Eye (tissue), 1 donor: ENCODE data around the gene MFSD6L.

Experiments
- DNase-seq: peaks from one replicate; pipeline ENCODE4 v3.0.0-alpha.2; 2015

MFSD6L gene

GRCh38 chr17:8798846-8799569, at the start of gene MFSD6L:
Gene MFSD6L (minus strand): TSS chr17:8799365. CDS start chr17:8799120, 245 bp downstream.
- DNase-seq: peak; percentile 15

- DNase-seq: no peak
These were observed 48.7 kb upstream of the MFSD6L start for GRCh38 chr17:8847891-8848290.

DNA sequence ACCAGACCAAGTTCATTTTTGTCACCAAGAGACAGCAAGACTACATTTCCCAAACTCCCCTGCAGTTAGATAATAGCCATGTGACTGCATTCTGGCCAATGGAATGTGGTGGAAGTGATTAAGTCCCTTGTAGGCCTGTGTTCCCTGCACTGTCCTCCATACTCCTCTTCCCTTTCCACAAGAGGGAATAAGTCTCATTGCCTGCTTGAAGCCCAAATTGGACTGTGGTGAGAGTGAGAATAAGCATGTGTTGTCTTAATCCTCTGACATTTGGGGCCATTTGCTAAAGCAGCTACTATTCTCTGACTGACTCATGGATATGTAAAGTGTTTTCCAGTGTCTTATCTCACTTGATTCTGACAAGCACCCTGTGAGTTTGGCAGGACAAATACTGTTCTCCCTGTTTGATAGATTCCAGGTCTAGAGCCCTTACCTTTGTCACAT, 47.6 kb upstream of the MFSD6L start:
- peak; percentile 48 for DNase-seq

GRCh38 chr17:8844229-8845218, 45.4 kb upstream of the MFSD6L start:
- no peak for DNase-seq

GRCh38 chr17:8843344-8843743, 44.2 kb upstream of the MFSD6L start:
- DNase-seq: no peak

GRCh38 chr17:8841844-8842243, 42.7 kb upstream of the MFSD6L start:
- DNase-seq: no peak

DNA sequence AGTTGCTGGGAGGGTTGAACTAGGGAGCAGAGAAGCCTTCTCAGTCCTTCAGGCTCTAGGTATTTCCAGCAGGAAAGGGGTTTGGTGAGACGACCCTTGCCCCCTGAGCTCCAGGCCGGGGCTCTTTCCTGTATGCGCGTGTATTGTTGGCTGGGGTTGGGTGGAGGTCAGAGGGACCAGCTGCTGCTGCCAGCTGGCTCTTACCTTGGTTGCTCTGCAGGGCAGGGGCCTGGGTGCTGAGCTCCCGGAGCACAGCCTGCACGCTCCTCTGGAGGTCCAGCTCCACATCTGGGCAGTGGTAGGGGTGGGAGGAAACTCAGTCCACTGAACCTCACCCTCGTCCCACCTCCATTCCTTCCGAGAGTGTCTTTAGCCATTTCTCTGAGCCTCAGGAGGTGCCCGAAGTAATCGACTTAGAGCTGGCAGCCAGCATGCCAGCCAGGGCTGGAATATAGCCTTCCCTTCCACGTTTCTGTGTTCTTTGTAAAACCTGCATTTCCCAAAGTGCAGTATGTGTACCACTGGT, 40.3 kb upstream of the MFSD6L start:
- no peak for DNase-seq

- no peak for DNase-seq
These were observed 39.5 kb upstream of the MFSD6L start for GRCh38 chr17:8838551-8839095.

DNA sequence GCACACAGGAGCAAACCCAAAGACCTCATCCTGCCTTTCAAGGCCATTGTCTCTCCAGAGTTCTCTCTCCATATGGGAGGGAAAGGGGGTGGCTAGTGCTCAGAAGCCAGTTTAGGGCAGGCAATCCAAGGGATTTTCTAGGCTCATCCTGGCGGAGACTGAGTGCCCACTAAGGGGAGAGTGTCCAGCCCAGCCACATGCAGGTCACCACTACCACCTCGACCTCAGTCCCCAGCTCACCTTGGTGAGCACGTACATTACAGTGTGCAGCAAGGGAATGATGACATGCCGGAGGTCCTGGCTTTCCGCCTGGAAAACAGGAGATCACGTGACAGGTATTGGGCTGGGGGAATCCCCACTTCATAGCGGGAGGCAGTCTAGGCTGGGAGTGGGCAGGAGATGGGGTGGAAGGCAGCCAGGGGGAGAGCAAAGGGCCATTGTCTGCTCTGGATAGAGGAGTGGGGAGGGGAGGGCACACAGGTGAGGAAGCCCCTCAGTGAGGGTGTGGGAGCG, 38.5 kb upstream of the MFSD6L start:
- no peak for DNase-seq

- DNase-seq: no peak
These were observed 37.8 kb upstream of the MFSD6L start for GRCh38 chr17:8836821-8837562.

DNA sequence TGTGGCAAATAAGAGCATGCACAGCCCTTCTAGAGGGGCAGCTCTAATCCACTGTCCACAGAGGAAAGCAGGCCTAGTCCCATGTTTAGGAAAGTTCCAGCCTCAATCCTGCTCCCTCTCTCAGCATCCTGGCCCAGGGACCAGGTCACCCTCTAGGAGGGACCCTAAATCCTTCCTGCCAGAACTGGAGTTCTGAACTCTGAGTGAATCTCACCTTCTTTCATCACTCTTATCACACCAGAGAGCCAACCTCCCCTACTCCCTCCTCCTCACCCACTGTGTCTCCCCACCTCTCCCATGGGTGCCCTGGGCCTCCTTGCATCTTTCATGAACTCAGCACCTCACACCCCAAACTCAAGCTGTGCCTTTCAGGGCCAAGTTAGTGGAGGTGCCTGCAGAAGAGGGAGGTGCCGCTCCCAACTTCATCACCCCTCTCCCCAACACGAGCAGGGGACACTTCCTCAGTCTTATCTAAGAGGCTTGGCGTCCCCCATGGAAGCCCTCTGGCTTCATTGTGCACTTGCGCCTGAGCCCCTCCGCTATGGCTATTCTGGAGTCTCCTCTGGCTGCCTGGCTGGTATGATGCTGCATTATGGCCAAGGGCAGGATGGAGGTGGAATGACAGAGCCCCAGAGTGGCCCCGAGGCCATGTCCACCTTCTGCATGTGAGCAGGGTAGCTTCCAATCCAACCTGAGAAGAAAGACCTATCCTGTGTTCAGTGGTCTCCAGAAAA, 36.6 kb upstream of the MFSD6L start:
- no peak for DNase-seq

- DNase-seq: no peak
These were observed 35.9 kb upstream of the MFSD6L start for GRCh38 chr17:8835106-8835505.

DNA sequence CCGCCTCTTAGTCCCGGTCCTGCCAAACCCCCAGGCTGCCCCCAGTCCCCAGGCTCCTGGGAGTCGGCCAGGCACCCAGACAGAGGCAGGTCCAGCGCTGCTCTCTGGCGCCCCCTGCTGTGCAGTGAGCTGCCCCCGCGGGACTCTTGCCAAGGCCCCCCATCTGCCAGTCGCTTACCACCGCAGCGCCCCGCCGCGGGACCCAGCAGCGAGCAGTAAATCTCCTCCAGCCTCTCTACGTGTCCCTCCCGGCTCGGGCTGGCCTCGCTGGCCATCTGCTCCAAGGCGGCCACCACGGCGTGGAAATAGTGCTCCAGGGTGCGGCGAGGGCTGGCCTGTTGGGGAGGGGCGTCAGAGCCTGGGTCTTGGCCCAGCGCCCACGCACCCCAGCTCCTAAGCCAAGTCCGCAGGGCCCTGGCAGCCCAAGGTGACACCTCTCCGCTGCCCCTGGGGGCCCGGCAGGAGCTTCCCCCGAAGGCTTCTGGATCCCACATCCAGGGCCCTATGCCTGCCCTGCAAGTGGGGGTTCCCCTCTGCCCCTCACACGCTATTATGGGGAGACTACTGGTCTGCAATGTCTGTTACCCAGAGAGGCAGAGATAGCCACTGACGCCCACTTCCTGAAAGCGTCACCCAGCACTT, 33.7 kb upstream of the MFSD6L start:
- peak; percentile 33 for DNase-seq

DNA sequence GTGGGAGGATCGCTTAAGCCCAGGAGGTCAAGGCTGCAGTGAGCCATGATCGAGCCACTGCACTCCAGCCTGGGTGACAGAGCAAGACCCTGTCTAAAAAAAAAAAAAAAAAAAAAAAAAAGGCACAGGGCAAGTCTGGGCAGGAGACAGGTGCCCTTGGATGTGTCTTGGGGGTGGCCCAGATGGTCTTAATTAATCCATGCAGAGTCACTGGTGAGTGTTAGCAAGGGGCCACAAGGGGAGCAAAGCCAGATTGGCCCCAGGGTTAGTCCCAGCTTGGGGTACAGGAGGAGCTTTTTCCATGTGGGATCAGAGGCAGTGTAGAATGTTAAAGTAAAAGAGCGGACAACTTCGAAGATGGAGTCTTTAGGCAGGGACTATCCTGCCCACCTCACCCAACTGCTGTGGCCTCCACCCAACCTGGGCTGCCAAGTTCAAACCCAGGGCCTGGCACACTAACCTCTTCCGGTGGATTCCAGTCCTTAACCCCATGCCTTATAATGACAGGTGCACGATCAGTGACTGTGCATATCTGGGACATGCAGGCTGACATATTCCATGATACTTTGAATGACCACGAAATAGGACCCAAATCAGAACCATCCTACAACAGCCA, 32.2 kb upstream of the MFSD6L start:
- no peak for DNase-seq

DNA sequence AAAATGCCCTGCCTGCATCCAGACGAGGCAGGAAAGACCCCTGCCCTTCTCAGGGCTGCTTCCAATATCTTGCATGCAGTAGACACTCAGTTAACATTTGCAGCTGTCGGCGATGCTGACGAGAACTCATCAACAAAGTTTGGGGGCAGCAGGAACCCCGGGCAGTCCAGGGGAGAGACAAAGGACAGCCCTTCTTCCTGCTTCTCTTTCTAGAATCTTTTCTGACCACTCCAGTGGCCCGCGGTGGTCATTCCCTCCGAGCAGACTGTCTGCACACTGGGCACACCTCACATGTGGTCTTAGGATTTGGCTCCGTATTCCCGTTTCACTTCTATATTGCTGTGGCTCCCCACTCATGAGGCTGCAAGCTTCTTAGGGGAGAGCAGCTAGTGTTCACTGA, 31.0 kb upstream of the MFSD6L start:
- DNase-seq: no peak

DNA sequence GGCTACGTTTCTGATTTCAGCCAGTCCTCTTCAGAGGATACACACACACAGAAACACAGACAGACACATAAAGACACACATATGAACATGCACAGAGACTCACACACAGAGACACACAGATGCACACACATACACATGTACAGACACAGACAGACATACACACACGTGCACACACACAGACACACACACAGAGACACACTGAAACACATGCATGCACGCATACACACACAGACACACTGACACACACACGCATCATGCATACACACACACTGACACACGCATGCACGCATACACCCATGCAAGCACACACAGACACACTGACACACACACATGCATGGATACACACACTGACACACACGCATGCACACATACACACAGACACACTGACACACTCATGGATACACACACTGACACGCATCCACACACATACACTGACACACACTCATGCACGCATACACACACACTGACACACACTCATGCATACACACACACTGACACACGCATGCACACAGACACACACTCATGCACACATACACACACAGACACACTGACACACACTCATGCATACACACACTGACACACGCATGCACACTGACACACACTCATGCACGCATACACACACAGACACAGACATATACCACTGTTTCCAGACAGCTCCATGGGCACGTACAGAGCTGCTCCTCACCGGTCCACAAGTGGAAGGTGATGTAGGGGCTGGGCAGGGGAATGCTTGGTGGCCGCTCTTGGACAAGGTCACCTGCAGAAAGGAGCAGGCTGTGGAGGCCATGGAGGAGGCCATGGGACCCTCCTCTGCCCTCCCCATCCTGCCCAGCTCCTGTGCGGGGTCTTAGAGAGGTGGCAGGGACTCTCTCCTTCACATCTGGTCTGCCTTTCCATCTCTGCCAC, 30.1 kb upstream of the MFSD6L start:
- DNase-seq: no peak

DNA sequence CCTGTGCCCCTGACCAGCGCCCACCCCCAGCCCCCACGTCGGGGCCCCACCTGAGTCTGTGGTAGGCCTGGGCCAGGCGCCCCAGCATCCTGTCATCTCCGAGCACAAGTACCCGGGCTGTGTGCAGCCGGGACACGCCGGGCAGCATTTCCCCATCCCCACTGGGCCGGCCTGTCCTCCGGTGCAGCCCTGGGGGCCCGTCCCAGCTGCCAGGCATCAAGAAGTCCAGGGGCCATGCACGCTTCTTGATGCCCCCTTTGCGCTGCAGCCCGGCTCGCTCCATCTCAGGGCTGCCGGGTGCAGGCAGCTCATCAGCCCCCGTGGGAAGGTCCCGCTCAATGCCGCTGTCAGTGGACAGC, 29.3 kb upstream of the MFSD6L start:
- no peak for DNase-seq

DNA sequence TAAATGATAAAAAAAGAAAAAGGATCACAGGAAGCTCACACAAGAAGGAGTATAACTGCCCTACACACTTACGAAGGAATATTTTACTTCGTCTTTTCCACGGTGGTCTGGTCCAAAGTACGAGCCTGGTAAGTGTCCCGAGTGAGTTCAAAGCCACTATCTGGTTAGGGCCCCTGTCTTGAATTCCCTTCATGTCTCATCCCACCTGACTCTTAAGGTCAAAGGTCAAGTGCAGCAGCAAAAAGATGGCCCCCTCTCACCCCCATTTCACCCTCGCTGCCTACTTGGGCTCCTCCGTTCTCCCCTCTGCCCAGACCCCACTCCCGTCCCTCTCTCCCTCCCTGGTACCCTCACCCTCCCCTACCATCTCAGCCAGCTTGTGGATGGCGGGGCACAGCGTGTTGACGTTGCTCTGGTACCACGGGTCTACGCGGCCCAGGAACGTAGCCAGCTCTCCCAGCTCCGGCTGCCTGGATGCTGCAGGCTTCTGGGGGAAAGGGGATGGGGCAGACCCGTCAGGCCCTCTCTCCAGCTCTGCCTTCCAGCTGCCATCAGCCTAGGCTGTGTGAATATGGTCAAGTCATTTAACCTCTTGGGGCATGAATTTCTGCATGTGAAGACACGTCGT, 27.8 kb upstream of the MFSD6L start:
- no peak for DNase-seq

DNA sequence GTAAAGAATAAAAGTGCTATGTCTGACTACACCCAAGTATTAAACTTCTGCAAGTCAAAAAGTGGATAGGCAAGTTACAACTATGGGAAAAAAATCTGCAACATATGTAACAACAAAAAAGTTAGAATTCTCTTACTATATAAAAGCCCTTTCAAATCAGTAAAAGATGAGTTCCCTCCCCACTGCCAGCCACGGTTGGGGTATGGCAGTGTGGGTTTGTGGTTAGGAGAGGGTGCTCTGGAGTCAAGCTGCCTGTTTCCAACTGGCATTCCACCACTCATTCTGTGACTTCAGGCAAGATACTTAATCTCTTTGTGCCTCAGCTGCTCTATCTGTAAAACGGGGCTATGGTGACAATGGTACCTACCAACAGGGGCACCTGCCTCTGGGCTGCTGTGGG, 26.6 kb upstream of the MFSD6L start:
- no peak for DNase-seq
